SIG-M5 (cell line): ENCODE data around the gene CDC34.

ENCODE experiments used
- DNase-seq: peaks from one replicate; lab custom pipeline; 2025; lab: John Stamatoyannopoulos, UW

The CDC34 gene

GRCh38 chr19:531753-532560 is at the start of gene CDC34:
CDC34 (plus strand) TSS chr19:531760; CDS start chr19:531932, 172 bp downstream.
- DNase-seq, result no peak

GRCh38 chr19:482186-483041 is 49.1 kb upstream of the CDC34 start:
- DNase-seq, result no peak

- no peak for DNase-seq
Measured at GRCh38 chr19:483332-484072, 48.1 kb upstream of the CDC34 start.

- no peak for DNase-seq
Measured at GRCh38 chr19:484494-484893, 47.1 kb upstream of the CDC34 start.

- no peak for DNase-seq
Measured at GRCh38 chr19:485077-485476, 46.5 kb upstream of the CDC34 start.

- no peak for DNase-seq
Measured at GRCh38 chr19:485583-486236, 45.9 kb upstream of the CDC34 start.

- DNase-seq, result peak; percentile 4
Measured at GRCh38 chr19:488505-489417, 42.8 kb upstream of the CDC34 start.

GRCh38 chr19:489418-490196 is 42.0 kb upstream of the CDC34 start:
- DNase-seq, result no peak

- no peak for DNase-seq
Measured at GRCh38 chr19:491146-491741, 40.3 kb upstream of the CDC34 start.

GRCh38 chr19:492091-492531 is 39.4 kb upstream of the CDC34 start:
- DNase-seq, result no peak

GRCh38 chr19:493391-494170 is 38.0 kb upstream of the CDC34 start:
- DNase-seq, result no peak

GRCh38 chr19:494171-495080 is 37.1 kb upstream of the CDC34 start:
- no peak for DNase-seq

GRCh38 chr19:495081-495401 is 36.5 kb upstream of the CDC34 start:
- no peak for DNase-seq

- no peak for DNase-seq
Measured at GRCh38 chr19:495402-496111, 36.0 kb upstream of the CDC34 start.

- no peak for DNase-seq
Measured at GRCh38 chr19:496112-496665, 35.4 kb upstream of the CDC34 start, which contains the start of gene MADCAM1. MADCAM1 (plus strand) TSS chr19:496486; CDS start chr19:496500, 14 bp downstream.

GRCh38 chr19:496986-497385 is 34.6 kb upstream of the CDC34 start:
- DNase-seq, result no peak

- no peak for DNase-seq
Measured at GRCh38 chr19:497491-497868, 34.1 kb upstream of the CDC34 start.
